Measurements from ENCODE around the gene TNKS1BP1. TPM values are rescaled to one million over a fixed set of nuclear protein-coding genes. Genes with fewer than 3 reads are reported as not detected.

Gene TNKS1BP1
- total RNA-seq, 4 donors from 2014 or later = 74.3 to 122 (median 119) TPM

GRCh38 chr11:57303990-57304579, 20.7 kb downstream of the TNKS1BP1 start:
- 88% methylated on average over 8 of the region's 8 CpGs; no CpG with 5 or more reads in 1 of the 2 donors for WGBS, 2 donors (ENCODE audit: low coverage in 1 of 2)
- no peak for TF ChIP-seq CTCF (IDR thresholded peaks at IDR 0.05)
- TF ChIP-seq POLR2A (IDR thresholded peaks at IDR 0.05) = no peak
- no peak for TF ChIP-seq EP300 (IDR thresholded peaks at IDR 0.05; ENCODE audit: low read depth)
- TF ChIP-seq POLR2AphosphoS5 (IDR thresholded peaks at IDR 0.05) = no peak
- H3K27me3 ChIP-seq = no peaks in the 10 kb centered on the region
- no peak for DNase-seq
- H3K36me3 ChIP-seq = peaks cover 0 to 43% (median 22%) of the 10 kb centered on the region in 4 donors
- intact Hi-C loops (cut with DNase I; ENCODE audit: low total_unique reads) (no loop called here), in situ Hi-C loops (cut with MboI; ENCODE audit: low pct_ligation_motif_present in 1 of 4, low pct_unique_long_range_greater_than_20kb in 1 of 4, low sequenced_read_pairs in 3 of 4) (no loop called here)
- H3K9me3 ChIP-seq = peaks cover 8 to 12% of the 10 kb centered on the region in 2 donors
- peaks cover 4 to 42% (median 11%) of the 10 kb centered on the region in 4 donors for H3K4me1 ChIP-seq
- no peak overlapping the region for H3K27ac ChIP-seq
- H3K4me3 ChIP-seq = no peak overlapping the region

GRCh38 chr11:57303280-57303989, 21.3 kb downstream of the TNKS1BP1 start:
- Histone ChIP-seq H3K36me3 (peaks cover 0 to 49% (median 25%) of the 10 kb centered on the region in 4 donors), H3K27me3 (no peaks in the 10 kb centered on the region), H3K27ac (no peak overlapping the region), H3K4me1 (peaks cover 4 to 40% (median 11%) of the 10 kb centered on the region in 4 donors), H3K4me3 (no peak overlapping the region), H3K9me3 (peaks cover 8 to 14% of the 10 kb centered on the region in 2 donors)
- TF ChIP-seq POLR2AphosphoS5 (IDR thresholded peaks at IDR 0.05) = no peak
- intact Hi-C loops (cut with DNase I; ENCODE audit: low total_unique reads) = no loop called here
- in situ Hi-C loops (cut with MboI; ENCODE audit: low pct_ligation_motif_present in 1 of 4, low pct_unique_long_range_greater_than_20kb in 1 of 4, low sequenced_read_pairs in 3 of 4) = no loop called here
- DNase-seq = no peak
- WGBS, 2 donors (ENCODE audit: low coverage in 1 of 2) = 88% methylated on average over 17 of the region's 17 CpGs; no CpG with 5 or more reads in 1 of the 2 donors

- Histone ChIP-seq H3K27me3 (no peaks in the 10 kb centered on the region), H3K4me3 (no peak overlapping the region), H3K9me3 (peaks cover 8 to 14% of the 10 kb centered on the region in 2 donors), H3K4me1 (peaks cover 4 to 37% (median 11%) of the 10 kb centered on the region in 4 donors), H3K27ac (no peak overlapping the region), H3K36me3 (peaks cover 0 to 49% (median 26%) of the 10 kb centered on the region in 4 donors)
- no peak for TF ChIP-seq CTCF (IDR thresholded peaks at IDR 0.05)
- no peak for TF ChIP-seq POLR2A (IDR thresholded peaks at IDR 0.05)
- no peak for TF ChIP-seq EP300 (IDR thresholded peaks at IDR 0.05; ENCODE audit: low read depth)
- TF ChIP-seq POLR2AphosphoS5 (IDR thresholded peaks at IDR 0.05) = no peak
- WGBS, 2 donors (ENCODE audit: low coverage in 1 of 2) = 97% methylated on average over 14 of the region's 15 CpGs; no CpG with 5 or more reads in 1 of the 2 donors
- intact Hi-C loops (cut with DNase I; ENCODE audit: low total_unique reads) = no loop called here
- no peak for DNase-seq
- in situ Hi-C loops (cut with MboI; ENCODE audit: low pct_ligation_motif_present in 1 of 4, low pct_unique_long_range_greater_than_20kb in 1 of 4, low sequenced_read_pairs in 3 of 4) = no loop called here
Observed at GRCh38 chr11:57302489-57302888, 22.3 kb downstream of the TNKS1BP1 start.

- Histone ChIP-seq H3K4me1 (peaks cover 4 to 30% (median 11%) of the 10 kb centered on the region in 4 donors), H3K9me3 (peaks cover 8 to 14% of the 10 kb centered on the region in 2 donors), H3K4me3 (no peak overlapping the region), H3K36me3 (peaks cover 0 to 49% (median 26%) of the 10 kb centered on the region in 4 donors), H3K27me3 (no peaks in the 10 kb centered on the region), H3K27ac (no peak overlapping the region)
- TF ChIP-seq CTCF (IDR thresholded peaks at IDR 0.05) = no peak
- no peak for TF ChIP-seq POLR2AphosphoS5 (IDR thresholded peaks at IDR 0.05)
- no peak for TF ChIP-seq EP300 (IDR thresholded peaks at IDR 0.05; ENCODE audit: low read depth)
- no peak for TF ChIP-seq POLR2A (IDR thresholded peaks at IDR 0.05)
- in situ Hi-C loops (cut with MboI; ENCODE audit: low pct_ligation_motif_present in 1 of 4, low pct_unique_long_range_greater_than_20kb in 1 of 4, low sequenced_read_pairs in 3 of 4) (no loop called here), intact Hi-C loops (cut with DNase I; ENCODE audit: low total_unique reads) (no loop called here)
- WGBS, 2 donors (ENCODE audit: low coverage in 1 of 2) = 97% methylated on average over 26 of the region's 27 CpGs; no CpG with 5 or more reads in 1 of the 2 donors
- DNase-seq = no peak
Observed at GRCh38 chr11:57301711-57302423, 22.9 kb downstream of the TNKS1BP1 start.

All from transverse colon (tissue), 4 donors.